Tibial nerve (tissue), 4 donors: ENCODE data around the gene MFSD8.
"Not testable (repeated sequence)": the region's sequence is repeated elsewhere in the genome, so short reads cannot be mapped to it uniquely, and the experiment has no call there.

ENCODE experiments used
- CTCF ChIP-seq, 5 experiments: fragments of 200-600 bp in 3 of 5; fragments of 450-650 bp in 2 of 5; sonication (generic) in 3 of 5; IDR thresholded peaks; one replicate each; pipeline ENCODE4 v1.5.1; 2016 to 2019; ENCODE audit warnings: antibody characterized with exemption in 5 of 5, mild to moderate bottlenecking in 3 of 5, moderate library complexity in 2 of 5
- EP300 ChIP-seq, 2 donors: sonication (generic); formaldehyde crosslinking; IDR thresholded peaks; one replicate each; pipeline ENCODE4 v1.6.1; 2017; ENCODE audit warnings: antibody characterized with exemption in 2 of 2, mild to moderate bottlenecking in 1 of 2
- POLR2A ChIP-seq, 2 donors: fragments of 450-650 bp; IDR thresholded peaks; one replicate each; pipeline ENCODE4 v1.6.1; 2017; ENCODE audit warnings: antibody characterized with exemption in 2 of 2, mild to moderate bottlenecking in 2 of 2, moderate library complexity in 2 of 2

GRCh38 chr4:127970925-127971324, 6.0 kb upstream of the MFSD8 start:
- not testable (repeated sequence) for TF ChIP-seq CTCF, EP300, POLR2A (IDR thresholded peaks at IDR 0.05)
